WTC11 (cell line): ENCODE measurements around the gene CACNA2D3. TPM values are rescaled to one million over a fixed set of nuclear protein-coding genes. Genes with fewer than 3 reads are reported as not detected.

Experiments used
- ATAC-seq: fragments of 200-7000 bp; cut with Tn5 transposase; 2 replicates; pipeline ENCODE4 v1.10.0; 2021; ENCODE audit warnings: mild to moderate bottlenecking, moderate library complexity
- CTCF ChIA-PET: fragments of 300-600 bp; sonication (Branson Sonifier 250); formaldehyde crosslinking; loops from one replicate; lab custom pipeline; 2021; ENCODE audit warnings: antibody characterized with exemption; lab: Charles Lee
- POLR2A ChIA-PET: fragments of 350-600 bp; sonication (Branson Sonifier 250); formaldehyde crosslinking; loops from one replicate; lab custom pipeline; 2021; ENCODE audit warnings: antibody characterized with exemption; lab: Charles Lee
- DNase-seq: peaks from one replicate; pipeline ENCODE4 v3.0.0; 2021; ENCODE audit warnings: low spot score
- H3K27ac Mint-ChIP-seq: 2 replicates; pipeline ENCODE4 v1.8.0; 2021; ENCODE audit warnings: mixed read lengths
- H3K27me3 Mint-ChIP-seq: 2 replicates; pipeline ENCODE4 v1.8.0; 2021; ENCODE audit warnings: low read depth, mild to moderate bottlenecking, moderate library complexity, mixed read lengths
- H3K36me3 Mint-ChIP-seq: 2 replicates; pipeline ENCODE4 v1.8.0; 2021; ENCODE audit warnings: mixed read lengths
- H3K4me1 Mint-ChIP-seq: 2 replicates; pipeline ENCODE4 v1.8.0; 2022; ENCODE audit warnings: mixed read lengths
- H3K4me3 Mint-ChIP-seq: 2 replicates; pipeline ENCODE4 v1.8.0; 2021; ENCODE audit warnings: mild to moderate bottlenecking, moderate library complexity, mixed read lengths
- H3K9me3 Mint-ChIP-seq: 2 replicates; pipeline ENCODE4 v1.8.0; 2021; ENCODE audit warnings: mixed read lengths
- ESRRA ChIP-seq: sonication (generic); formaldehyde crosslinking; IDR thresholded peaks from 2 replicates; pipeline ENCODE4 v1.8.1; 2022; ENCODE audit warnings: mild to moderate bottlenecking, missing genetic modification reagents, borderline replicate concordance
- JUN ChIP-seq: sonication (generic); formaldehyde crosslinking; IDR thresholded peaks from 2 replicates; pipeline ENCODE4 v1.8.0; 2023; ENCODE audit warnings: mild to moderate bottlenecking, missing genetic modification reagents
- MXD4 ChIP-seq: fragments of 250-450 bp; sonication (Bioruptor Pico); IDR thresholded peaks from 2 replicates; pipeline ENCODE4 v1.8.0; 2021; ENCODE audit warnings: mild to moderate bottlenecking, moderate library complexity, borderline replicate concordance
- NFYB ChIP-seq: sonication (generic); formaldehyde crosslinking; conservative IDR thresholded peaks from 2 replicates; pipeline ENCODE4 v1.8.0; 2022; ENCODE audit warnings: low read depth, missing genetic modification reagents
- NR1H2 ChIP-seq: sonication (generic); formaldehyde crosslinking; IDR thresholded peaks from 2 replicates; pipeline ENCODE4 v1.9.0; 2021; ENCODE audit warnings: mild to moderate bottlenecking, moderate library complexity, missing genetic modification reagents
- TCF7 ChIP-seq: sonication (generic); formaldehyde crosslinking; IDR thresholded peaks from 2 replicates; pipeline ENCODE4 v1.8.0; 2022; ENCODE audit warnings: mild to moderate bottlenecking, low read depth, missing genetic modification reagents, moderate library complexity
- ZNF263 ChIP-seq: sonication (generic); formaldehyde crosslinking; IDR thresholded peaks from 2 replicates; pipeline ENCODE4 v1.8.1; 2022; ENCODE audit warnings: low read depth, mild to moderate bottlenecking, moderate library complexity, missing genetic modification reagents
- ZNF423 ChIP-seq: fragments of 250-450 bp; sonication (Bioruptor Pico); IDR thresholded peaks from 2 replicates; pipeline ENCODE4 v2.1.2; 2022; ENCODE audit warnings: mild to moderate bottlenecking, moderate library complexity
- total RNA-seq: library from RNA; stranded (reverse); gene quantifications from 3 replicates; pipeline ENCODE4 v1.2.3, GENCODE V29; 2021
- TF ChIP-seq, protein P1 (sequence below): sonication (generic); formaldehyde crosslinking; IDR thresholded peaks from 2 replicates; pipeline ENCODE4 v1.8.0; 2022; ENCODE audit warnings: missing genetic modification reagents
- TF ChIP-seq, protein P2 (sequence below): sonication (generic); formaldehyde crosslinking; IDR thresholded peaks from 2 replicates; pipeline ENCODE4 v1.8.0; 2023; ENCODE audit warnings: missing genetic modification reagents
- TF ChIP-seq, protein P3 (sequence below): sonication (generic); formaldehyde crosslinking; IDR thresholded peaks from 2 replicates; pipeline ENCODE4 v1.8.1; 2022; ENCODE audit warnings: low read depth, missing genetic modification reagents, borderline replicate concordance
- TF ChIP-seq, protein P4 (sequence below): sonication (generic); formaldehyde crosslinking; IDR thresholded peaks from 2 replicates; pipeline ENCODE4 v1.8.0; 2023; ENCODE audit warnings: mild to moderate bottlenecking, missing genetic modification reagents
- TF ChIP-seq, protein P5 (sequence below): sonication (generic); formaldehyde crosslinking; IDR thresholded peaks from 2 replicates; pipeline ENCODE4 v1.8.0; 2022; ENCODE audit warnings: mild to moderate bottlenecking, missing genetic modification reagents
- TF ChIP-seq, protein P6 (sequence below): sonication (generic); formaldehyde crosslinking; IDR thresholded peaks from 2 replicates; pipeline ENCODE4 v1.8.1; 2023; ENCODE audit warnings: mild to moderate bottlenecking, missing genetic modification reagents
- TF ChIP-seq, protein P7 (sequence below): fragments of 250-450 bp; sonication (Bioruptor Pico); conservative IDR thresholded peaks from 2 replicates; pipeline ENCODE4 v1.9.0; 2021; ENCODE audit warnings: mild to moderate bottlenecking
- TF ChIP-seq, protein P8 (sequence below): fragments of 250-450 bp; sonication (Bioruptor Pico); IDR thresholded peaks from 2 replicates; pipeline ENCODE4 v2.1.2; 2022; ENCODE audit warnings: mild to moderate bottlenecking, moderate library complexity
- TF ChIP-seq, protein P9 (sequence below): sonication (generic); formaldehyde crosslinking; conservative IDR thresholded peaks from 2 replicates; pipeline ENCODE4 v1.8.1; 2022; ENCODE audit warnings: mild to moderate bottlenecking, missing genetic modification reagents
- TF ChIP-seq, protein P10 (sequence below): sonication (generic); formaldehyde crosslinking; IDR thresholded peaks from 2 replicates; pipeline ENCODE4 v1.8.1; 2023; ENCODE audit warnings: mild to moderate bottlenecking, missing genetic modification reagents, moderate library complexity

Gene CACNA2D3
- total RNA-seq, 1 experiment from 2014 or later = 5.0 TPM

DNA sequence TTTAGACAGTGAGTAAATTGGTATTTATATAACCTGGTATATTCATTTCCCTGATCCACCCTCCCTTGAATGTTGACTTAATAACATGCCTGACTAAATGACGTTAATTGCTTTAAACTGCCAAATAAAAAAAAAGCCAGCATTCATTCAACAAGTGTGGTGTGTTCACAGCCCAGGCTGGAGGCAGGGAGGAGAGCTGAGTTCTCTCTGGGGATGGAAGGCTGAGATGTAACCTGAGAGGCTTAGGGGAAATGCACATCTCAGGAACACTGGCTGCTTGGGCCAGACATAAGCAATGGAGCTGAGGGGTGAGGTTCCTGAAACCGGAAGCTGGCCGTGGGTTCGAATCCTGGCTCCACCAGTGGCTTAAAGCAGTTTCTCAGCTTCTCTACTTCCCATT, 17.3 kb downstream of the CACNA2D3 start:
- Mint-ChIP-seq H3K27me3 (no peaks in the 10 kb centered on the region), H3K36me3 (no peaks in the 10 kb centered on the region), H3K9me3 (no peaks in the 10 kb centered on the region), H3K4me1 (peaks cover 45% of the 10 kb centered on the region), H3K4me3 (no peak overlapping the region), H3K27ac (no peak overlapping the region)
- CTCF ChIA-PET = no interaction called here
- ATAC-seq = no peak
- no peak for DNase-seq
- TF ChIP-seq, protein P1, sequence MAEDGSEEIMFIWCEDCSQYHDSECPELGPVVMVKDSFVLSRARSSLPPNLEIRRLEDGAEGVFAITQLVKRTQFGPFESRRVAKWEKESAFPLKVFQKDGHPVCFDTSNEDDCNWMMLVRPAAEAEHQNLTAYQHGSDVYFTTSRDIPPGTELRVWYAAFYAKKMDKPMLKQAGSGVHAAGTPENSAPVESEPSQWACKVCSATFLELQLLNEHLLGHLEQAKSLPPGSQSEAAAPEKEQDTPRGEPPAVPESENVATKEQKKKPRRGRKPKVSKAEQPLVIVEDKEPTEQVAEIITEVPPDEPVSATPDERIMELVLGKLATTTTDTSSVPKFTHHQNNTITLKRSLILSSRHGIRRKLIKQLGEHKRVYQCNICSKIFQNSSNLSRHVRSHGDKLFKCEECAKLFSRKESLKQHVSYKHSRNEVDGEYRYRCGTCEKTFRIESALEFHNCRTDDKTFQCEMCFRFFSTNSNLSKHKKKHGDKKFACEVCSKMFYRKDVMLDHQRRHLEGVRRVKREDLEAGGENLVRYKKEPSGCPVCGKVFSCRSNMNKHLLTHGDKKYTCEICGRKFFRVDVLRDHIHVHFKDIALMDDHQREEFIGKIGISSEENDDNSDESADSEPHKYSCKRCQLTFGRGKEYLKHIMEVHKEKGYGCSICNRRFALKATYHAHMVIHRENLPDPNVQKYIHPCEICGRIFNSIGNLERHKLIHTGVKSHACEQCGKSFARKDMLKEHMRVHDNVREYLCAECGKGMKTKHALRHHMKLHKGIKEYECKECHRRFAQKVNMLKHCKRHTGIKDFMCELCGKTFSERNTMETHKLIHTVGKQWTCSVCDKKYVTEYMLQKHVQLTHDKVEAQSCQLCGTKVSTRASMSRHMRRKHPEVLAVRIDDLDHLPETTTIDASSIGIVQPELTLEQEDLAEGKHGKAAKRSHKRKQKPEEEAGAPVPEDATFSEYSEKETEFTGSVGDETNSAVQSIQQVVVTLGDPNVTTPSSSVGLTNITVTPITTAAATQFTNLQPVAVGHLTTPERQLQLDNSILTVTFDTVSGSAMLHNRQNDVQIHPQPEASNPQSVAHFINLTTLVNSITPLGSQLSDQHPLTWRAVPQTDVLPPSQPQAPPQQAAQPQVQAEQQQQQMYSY = peak; percentile 32; the same call in 1 of the 2 replicates
- no peak for TF ChIP-seq NR1H2 (CRISPR knock-in tag)
- no peak for TF ChIP-seq ESRRA (CRISPR knock-in tag)
- TF ChIP-seq, protein P2, sequence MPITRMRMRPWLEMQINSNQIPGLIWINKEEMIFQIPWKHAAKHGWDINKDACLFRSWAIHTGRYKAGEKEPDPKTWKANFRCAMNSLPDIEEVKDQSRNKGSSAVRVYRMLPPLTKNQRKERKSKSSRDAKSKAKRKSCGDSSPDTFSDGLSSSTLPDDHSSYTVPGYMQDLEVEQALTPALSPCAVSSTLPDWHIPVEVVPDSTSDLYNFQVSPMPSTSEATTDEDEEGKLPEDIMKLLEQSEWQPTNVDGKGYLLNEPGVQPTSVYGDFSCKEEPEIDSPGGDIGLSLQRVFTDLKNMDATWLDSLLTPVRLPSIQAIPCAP (CRISPR knock-in tag) = no peak
- POLR2A ChIA-PET = no interaction called here

DNA sequence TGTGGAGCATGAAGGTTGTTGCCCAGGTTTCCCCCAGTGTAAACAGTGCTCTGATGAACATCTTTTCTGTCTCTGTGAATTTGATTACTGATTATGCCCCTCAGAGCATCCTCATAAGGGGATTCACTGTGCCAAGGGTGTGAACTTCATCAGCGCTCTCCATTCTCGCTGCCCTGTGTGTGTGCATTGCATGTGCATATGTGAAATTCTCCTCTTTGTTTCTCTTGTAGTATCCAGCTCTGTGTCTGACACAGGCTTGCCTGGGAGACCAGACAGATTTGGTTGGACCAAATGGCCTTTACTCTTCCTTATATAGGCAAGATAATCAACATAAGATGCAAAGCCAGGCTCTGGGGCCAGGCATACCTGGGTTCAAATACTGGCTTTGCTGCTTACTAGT, 21.9 kb downstream of the CACNA2D3 start:
- H3K4me1 Mint-ChIP-seq = peaks cover 23% of the 10 kb centered on the region
- H3K27ac Mint-ChIP-seq = no peak overlapping the region
- DNase-seq = no peak
- ChIA-PET POLR2A (no interaction called here), CTCF (interaction anchor here (4.1 kb wide), 2 partner anchors 206 to 230 kb away, joined by 34 to 50 read pairs; no protein-coding TSS in a partner anchor)
- H3K36me3 Mint-ChIP-seq = no peaks in the 10 kb centered on the region
- ATAC-seq = no peak
- no peak overlapping the region for H3K4me3 Mint-ChIP-seq
- no peaks in the 10 kb centered on the region; the same call in 1 of the 2 replicates for H3K27me3 Mint-ChIP-seq
- H3K9me3 Mint-ChIP-seq = no peaks in the 10 kb centered on the region
- TF ChIP-seq MXD4 (CRISPR knock-in tag) = no peak
- no peak for TF ChIP-seq TCF7 (CRISPR knock-in tag)
- no peak for TF ChIP-seq ZNF263
- TF ChIP-seq JUN = no peak
- TF ChIP-seq, protein P3, sequence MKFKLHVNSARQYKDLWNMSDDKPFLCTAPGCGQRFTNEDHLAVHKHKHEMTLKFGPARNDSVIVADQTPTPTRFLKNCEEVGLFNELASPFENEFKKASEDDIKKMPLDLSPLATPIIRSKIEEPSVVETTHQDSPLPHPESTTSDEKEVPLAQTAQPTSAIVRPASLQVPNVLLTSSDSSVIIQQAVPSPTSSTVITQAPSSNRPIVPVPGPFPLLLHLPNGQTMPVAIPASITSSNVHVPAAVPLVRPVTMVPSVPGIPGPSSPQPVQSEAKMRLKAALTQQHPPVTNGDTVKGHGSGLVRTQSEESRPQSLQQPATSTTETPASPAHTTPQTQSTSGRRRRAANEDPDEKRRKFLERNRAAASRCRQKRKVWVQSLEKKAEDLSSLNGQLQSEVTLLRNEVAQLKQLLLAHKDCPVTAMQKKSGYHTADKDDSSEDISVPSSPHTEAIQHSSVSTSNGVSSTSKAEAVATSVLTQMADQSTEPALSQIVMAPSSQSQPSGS = no peak
- TF ChIP-seq, protein P4, sequence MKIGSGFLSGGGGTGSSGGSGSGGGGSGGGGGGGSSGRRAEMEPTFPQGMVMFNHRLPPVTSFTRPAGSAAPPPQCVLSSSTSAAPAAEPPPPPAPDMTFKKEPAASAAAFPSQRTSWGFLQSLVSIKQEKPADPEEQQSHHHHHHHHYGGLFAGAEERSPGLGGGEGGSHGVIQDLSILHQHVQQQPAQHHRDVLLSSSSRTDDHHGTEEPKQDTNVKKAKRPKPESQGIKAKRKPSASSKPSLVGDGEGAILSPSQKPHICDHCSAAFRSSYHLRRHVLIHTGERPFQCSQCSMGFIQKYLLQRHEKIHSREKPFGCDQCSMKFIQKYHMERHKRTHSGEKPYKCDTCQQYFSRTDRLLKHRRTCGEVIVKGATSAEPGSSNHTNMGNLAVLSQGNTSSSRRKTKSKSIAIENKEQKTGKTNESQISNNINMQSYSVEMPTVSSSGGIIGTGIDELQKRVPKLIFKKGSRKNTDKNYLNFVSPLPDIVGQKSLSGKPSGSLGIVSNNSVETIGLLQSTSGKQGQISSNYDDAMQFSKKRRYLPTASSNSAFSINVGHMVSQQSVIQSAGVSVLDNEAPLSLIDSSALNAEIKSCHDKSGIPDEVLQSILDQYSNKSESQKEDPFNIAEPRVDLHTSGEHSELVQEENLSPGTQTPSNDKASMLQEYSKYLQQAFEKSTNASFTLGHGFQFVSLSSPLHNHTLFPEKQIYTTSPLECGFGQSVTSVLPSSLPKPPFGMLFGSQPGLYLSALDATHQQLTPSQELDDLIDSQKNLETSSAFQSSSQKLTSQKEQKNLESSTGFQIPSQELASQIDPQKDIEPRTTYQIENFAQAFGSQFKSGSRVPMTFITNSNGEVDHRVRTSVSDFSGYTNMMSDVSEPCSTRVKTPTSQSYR (CRISPR knock-in tag) = no peak
- TF ChIP-seq, protein P5, sequence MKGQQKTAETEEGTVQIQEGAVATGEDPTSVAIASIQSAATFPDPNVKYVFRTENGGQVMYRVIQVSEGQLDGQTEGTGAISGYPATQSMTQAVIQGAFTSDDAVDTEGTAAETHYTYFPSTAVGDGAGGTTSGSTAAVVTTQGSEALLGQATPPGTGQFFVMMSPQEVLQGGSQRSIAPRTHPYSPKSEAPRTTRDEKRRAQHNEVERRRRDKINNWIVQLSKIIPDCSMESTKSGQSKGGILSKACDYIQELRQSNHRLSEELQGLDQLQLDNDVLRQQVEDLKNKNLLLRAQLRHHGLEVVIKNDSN (CRISPR knock-in tag) = no peak
- TF ChIP-seq, protein P6, sequence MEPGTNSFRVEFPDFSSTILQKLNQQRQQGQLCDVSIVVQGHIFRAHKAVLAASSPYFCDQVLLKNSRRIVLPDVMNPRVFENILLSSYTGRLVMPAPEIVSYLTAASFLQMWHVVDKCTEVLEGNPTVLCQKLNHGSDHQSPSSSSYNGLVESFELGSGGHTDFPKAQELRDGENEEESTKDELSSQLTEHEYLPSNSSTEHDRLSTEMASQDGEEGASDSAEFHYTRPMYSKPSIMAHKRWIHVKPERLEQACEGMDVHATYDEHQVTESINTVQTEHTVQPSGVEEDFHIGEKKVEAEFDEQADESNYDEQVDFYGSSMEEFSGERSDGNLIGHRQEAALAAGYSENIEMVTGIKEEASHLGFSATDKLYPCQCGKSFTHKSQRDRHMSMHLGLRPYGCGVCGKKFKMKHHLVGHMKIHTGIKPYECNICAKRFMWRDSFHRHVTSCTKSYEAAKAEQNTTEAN (CRISPR knock-in tag) = no peak
- TF ChIP-seq, protein P7, sequence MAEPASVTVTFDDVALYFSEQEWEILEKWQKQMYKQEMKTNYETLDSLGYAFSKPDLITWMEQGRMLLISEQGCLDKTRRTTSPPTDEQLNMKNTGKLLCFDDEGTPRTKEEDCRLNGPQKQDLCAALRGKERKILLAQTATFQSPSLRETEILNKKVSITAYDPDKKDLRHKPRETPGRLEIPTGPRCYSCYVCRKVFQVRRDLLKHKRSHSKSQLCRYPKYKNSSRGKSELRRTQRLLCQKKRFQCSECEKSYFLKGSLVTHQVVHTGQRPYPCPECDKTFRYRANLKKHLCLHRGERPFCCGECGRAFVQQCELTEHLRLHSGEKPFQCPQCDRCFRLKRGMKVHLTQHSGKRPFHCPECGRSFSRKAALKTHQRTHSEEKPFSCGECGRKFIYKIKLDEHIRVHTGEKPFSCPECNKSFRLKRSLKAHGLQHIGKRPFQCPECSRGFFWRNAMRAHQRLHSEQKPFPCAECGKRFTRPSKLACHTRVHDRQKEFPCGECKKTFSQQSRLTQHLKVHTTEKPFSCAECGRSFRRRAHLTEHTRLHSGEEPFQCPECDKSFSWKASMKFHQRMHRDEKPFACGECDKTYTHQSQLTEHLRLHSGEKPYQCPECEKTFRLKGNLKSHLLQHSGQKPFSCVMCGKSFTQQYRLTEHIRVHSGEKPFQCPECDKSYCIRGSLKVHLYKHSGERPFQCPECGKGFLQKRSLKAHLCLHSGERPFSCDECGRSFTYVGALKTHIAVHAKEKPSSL (CRISPR knock-in tag) = no peak
- TF ChIP-seq, protein P8, sequence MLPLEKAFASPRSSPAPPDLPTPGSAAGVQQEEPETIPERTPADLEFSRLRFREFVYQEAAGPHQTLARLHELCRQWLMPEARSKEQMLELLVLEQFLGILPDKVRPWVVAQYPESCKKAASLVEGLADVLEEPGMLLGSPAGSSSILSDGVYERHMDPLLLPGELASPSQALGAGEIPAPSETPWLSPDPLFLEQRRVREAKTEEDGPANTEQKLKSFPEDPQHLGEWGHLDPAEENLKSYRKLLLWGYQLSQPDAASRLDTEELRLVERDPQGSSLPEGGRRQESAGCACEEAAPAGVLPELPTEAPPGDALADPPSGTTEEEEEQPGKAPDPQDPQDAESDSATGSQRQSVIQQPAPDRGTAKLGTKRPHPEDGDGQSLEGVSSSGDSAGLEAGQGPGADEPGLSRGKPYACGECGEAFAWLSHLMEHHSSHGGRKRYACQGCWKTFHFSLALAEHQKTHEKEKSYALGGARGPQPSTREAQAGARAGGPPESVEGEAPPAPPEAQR (CRISPR knock-in tag) = no peak
- TF ChIP-seq, protein P9, sequence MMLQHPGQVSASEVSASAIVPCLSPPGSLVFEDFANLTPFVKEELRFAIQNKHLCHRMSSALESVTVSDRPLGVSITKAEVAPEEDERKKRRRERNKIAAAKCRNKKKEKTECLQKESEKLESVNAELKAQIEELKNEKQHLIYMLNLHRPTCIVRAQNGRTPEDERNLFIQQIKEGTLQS (CRISPR knock-in tag) = no peak
- TF ChIP-seq ZNF423 = no peak
- TF ChIP-seq, protein P10, sequence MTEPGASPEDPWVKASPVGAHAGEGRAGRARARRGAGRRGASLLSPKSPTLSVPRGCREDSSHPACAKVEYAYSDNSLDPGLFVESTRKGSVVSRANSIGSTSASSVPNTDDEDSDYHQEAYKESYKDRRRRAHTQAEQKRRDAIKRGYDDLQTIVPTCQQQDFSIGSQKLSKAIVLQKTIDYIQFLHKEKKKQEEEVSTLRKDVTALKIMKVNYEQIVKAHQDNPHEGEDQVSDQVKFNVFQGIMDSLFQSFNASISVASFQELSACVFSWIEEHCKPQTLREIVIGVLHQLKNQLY = no peak
- TF ChIP-seq NFYB (CRISPR knock-in tag) = no peak
